Mesenchymal stem cell (in vitro differentiated cells and primary cell): ENCODE results near the gene ABCB8.

Experiments used
- DNase-seq: peaks from one replicate; pipeline ENCODE4 v3.0.0-alpha.2; 2013
- H2AFZ ChIP-seq: one replicate; pipeline ENCODE4 v1.6.1; 2013; ENCODE audit warnings: low read depth, mild to moderate bottlenecking, control low read depth, inconsistent platforms, low read length, moderate library complexity
- H2AK5ac ChIP-seq: 2 replicates; pipeline ENCODE4 v1.6.1; 2013; ENCODE audit warnings: low read length, moderate library complexity, mild to moderate bottlenecking, inconsistent platforms; ENCODE audit not compliant: severe bottlenecking
- H2BK120ac ChIP-seq: one replicate; pipeline ENCODE4 v1.6.1; 2013; ENCODE audit warnings: low read depth, mild to moderate bottlenecking, inconsistent platforms, low read length, moderate library complexity
- H2BK12ac ChIP-seq, 2 experiments: one replicate each; pipeline ENCODE4 v1.6.1; 2013; ENCODE audit warnings: inconsistent platforms in 2 of 2, low read length in 2 of 2, mild to moderate bottlenecking in 2 of 2, moderate library complexity in 2 of 2, control low read depth in 1 of 2
- H2BK15ac ChIP-seq: one replicate; pipeline ENCODE4 v1.6.1; 2013; ENCODE audit warnings: mild to moderate bottlenecking, low read depth, inconsistent platforms; ENCODE audit not compliant: poor library complexity, severe bottlenecking
- H2BK5ac ChIP-seq: 2 replicates; pipeline ENCODE4 v1.6.1; 2013; ENCODE audit warnings: low read depth, mild to moderate bottlenecking, low read length, control low read depth, inconsistent platforms; ENCODE audit not compliant: poor library complexity, severe bottlenecking
- H3K14ac ChIP-seq, 2 experiments: one replicate each; pipeline ENCODE4 v1.6.1; 2013; ENCODE audit warnings: inconsistent platforms in 2 of 2, low read length in 2 of 2, control low read depth in 1 of 2, mild to moderate bottlenecking in 1 of 2, moderate library complexity in 1 of 2
- H3K18ac ChIP-seq, 2 experiments: one replicate each; pipeline ENCODE4 v1.6.1; 2013; ENCODE audit warnings: inconsistent platforms in 2 of 2, low read length in 2 of 2, control low read depth in 1 of 2, low read depth in 1 of 2, mild to moderate bottlenecking in 1 of 2
- H3K23ac ChIP-seq, 2 experiments: one replicate each; pipeline ENCODE4 v1.6.1; 2013; ENCODE audit warnings: inconsistent platforms in 2 of 2, low read length in 2 of 2, mild to moderate bottlenecking in 2 of 2, moderate library complexity in 2 of 2, control low read depth in 1 of 2
- H3K27ac ChIP-seq: 2 replicates; pipeline ENCODE4 v1.5.1; 2013; ENCODE audit warnings: mild to moderate bottlenecking, moderate library complexity, low read length, control low read depth, inconsistent platforms; ENCODE audit not compliant: poor library complexity, severe bottlenecking
- H3K27me3 ChIP-seq, 2 experiments: 2 replicates each; pipeline versions ENCODE4 v1.6.1 to v1.7.0; 2013; ENCODE audit warnings: low read length in 2 of 2, mild to moderate bottlenecking in 2 of 2, moderate library complexity in 2 of 2, control low read depth in 1 of 2, inconsistent platforms in 1 of 2; ENCODE audit not compliant: control insufficient read depth in 1 of 2, insufficient read depth in 1 of 2
- H3K36me3 ChIP-seq, 2 experiments: 2 replicates each; pipeline versions ENCODE4 v1.6.1 to v1.7.0; 2013; ENCODE audit warnings: low read length in 2 of 2, control low read depth in 1 of 2, inconsistent platforms in 1 of 2, low read depth in 1 of 2, mild to moderate bottlenecking in 1 of 2; ENCODE audit not compliant: insufficient read depth in 2 of 2, control insufficient read depth in 1 of 2
- H3K4ac ChIP-seq, 2 experiments: one replicate each; pipeline ENCODE4 v1.6.1; 2013; ENCODE audit warnings: inconsistent platforms in 2 of 2, low read length in 2 of 2, mild to moderate bottlenecking in 2 of 2, moderate library complexity in 2 of 2, control low read depth in 1 of 2, low read depth in 1 of 2
- H3K4me1 ChIP-seq: 2 replicates; pipeline ENCODE4 v1.6.1; 2013; ENCODE audit warnings: low read depth, low read length, control low read depth; ENCODE audit not compliant: control insufficient read depth, insufficient read depth
- H3K4me2 ChIP-seq: 2 replicates; pipeline ENCODE4 v1.6.1; 2013; ENCODE audit warnings: low read length, mild to moderate bottlenecking, inconsistent platforms; ENCODE audit not compliant: poor library complexity, severe bottlenecking
- H3K4me3 ChIP-seq, 2 experiments: 2 replicates each; pipeline versions ENCODE4 v1.5.1 to v1.7.0; 2013; ENCODE audit warnings: low read length in 2 of 2, mild to moderate bottlenecking in 2 of 2, control low read depth in 1 of 2, low read depth in 1 of 2; ENCODE audit not compliant: insufficient read depth in 1 of 2
- H3K79me1 ChIP-seq: replicated peaks from 2 replicates; pipeline ENCODE4 v1.6.1; 2013; ENCODE audit warnings: mild to moderate bottlenecking, control low read depth, low read length, inconsistent platforms; ENCODE audit not compliant: poor library complexity, severe bottlenecking
- H3K9ac ChIP-seq: 2 replicates; pipeline ENCODE4 v1.7.0; 2013; ENCODE audit warnings: mild to moderate bottlenecking, low read length, moderate library complexity
- H3K9me3 ChIP-seq: 2 replicates; pipeline ENCODE4 v1.7.0; 2013; ENCODE audit warnings: mild to moderate bottlenecking, low read length; ENCODE audit not compliant: control insufficient read depth
- H4K8ac ChIP-seq: one replicate; pipeline ENCODE4 v1.6.1; 2013; ENCODE audit warnings: inconsistent platforms, mild to moderate bottlenecking, low read length, moderate library complexity
- H4K91ac ChIP-seq: one replicate; pipeline ENCODE4 v1.6.1; 2013; ENCODE audit warnings: mild to moderate bottlenecking, low read length, inconsistent platforms
- WGBS: methylation state at CpG from one replicate; pipeline ENCODE4 v1.1.7; 2013; ENCODE audit warnings: mixed read lengths; 5-methylcytosine and 5-hydroxymethylcytosine counted together

Gene ABCB8

GRCh38 chr7:151007469-151007898 is 20.8 kb upstream of the ABCB8 start:
- no peak overlapping the region for H3K9ac ChIP-seq
- DNase-seq, result no peak
- peak overlapping the region; percentile 6 for H2BK15ac ChIP-seq
- no peak overlapping the region for H3K27ac ChIP-seq
- no peak overlapping the region for H3K4me2 ChIP-seq
- H3K79me1 ChIP-seq, result no peaks in the 10 kb centered on the region
- H3K4ac ChIP-seq, result peak overlapping the region; percentile 57 to 69
- peak overlapping the region; percentile 58 for H4K8ac ChIP-seq
- no peaks in the 10 kb centered on the region for H3K9me3 ChIP-seq
- H2BK5ac ChIP-seq, result no peak overlapping the region
- peak overlapping the region; percentile 15 for H2BK120ac ChIP-seq
- peaks cover 22% of the 10 kb centered on the region for H3K4me1 ChIP-seq
- peak overlapping the region; percentile 91 for H4K91ac ChIP-seq
- H3K18ac ChIP-seq, result peak overlapping the region; percentile 4 to 86
- peak overlapping the region; percentile 43 to 81 for H2BK12ac ChIP-seq
- no peak overlapping the region for H2AK5ac ChIP-seq
- H3K23ac ChIP-seq, result no peak overlapping the region
- no peak overlapping the region for H3K4me3 ChIP-seq
- no peaks in the 10 kb centered on the region for H3K36me3 ChIP-seq
- H3K14ac ChIP-seq, result peak overlapping the region in 1 of 2 experiments; percentile 68
- peak overlapping the region; percentile 90 for H2AFZ ChIP-seq
- H3K27me3 ChIP-seq, result peaks cover 43 to 52% of the 10 kb centered on the region in 2 experiments
- WGBS, result 49% methylated on average over 7 of the region's 7 CpGs

GRCh38 chr7:151008143-151008510 is 20.1 kb upstream of the ABCB8 start:
- H3K9ac ChIP-seq, result peak overlapping the region; percentile 52
- H3K4me1 ChIP-seq, result peaks cover 22% of the 10 kb centered on the region
- no peaks in the 10 kb centered on the region for H3K79me1 ChIP-seq
- H2BK5ac ChIP-seq, result no peak overlapping the region
- no peaks in the 10 kb centered on the region for H3K36me3 ChIP-seq
- peak overlapping the region in 1 of 2 experiments; percentile 76 for H3K4me3 ChIP-seq
- H3K9me3 ChIP-seq, result no peaks in the 10 kb centered on the region
- no peak overlapping the region for H2BK12ac ChIP-seq
- no peak overlapping the region for H2AK5ac ChIP-seq
- H2AFZ ChIP-seq, result peak overlapping the region; percentile 29
- peak overlapping the region in 1 of 2 experiments; percentile 51 for H3K14ac ChIP-seq
- DNase-seq, result peak; percentile 54
- no peak overlapping the region for H3K27ac ChIP-seq
- 25% methylated on average over 7 of the region's 11 CpGs for WGBS
- no peak overlapping the region for H3K4ac ChIP-seq
- no peak overlapping the region for H3K4me2 ChIP-seq
- H4K8ac ChIP-seq, result no peak overlapping the region
- peaks cover 45 to 54% of the 10 kb centered on the region in 2 experiments for H3K27me3 ChIP-seq
- no peak overlapping the region for H2BK120ac ChIP-seq
- H2BK15ac ChIP-seq, result no peak overlapping the region
- peak overlapping the region; percentile 45 for H4K91ac ChIP-seq
- H3K23ac ChIP-seq, result peak overlapping the region in 1 of 2 experiments; percentile 27
- H3K18ac ChIP-seq, result peak overlapping the region; percentile 3 to 23

GRCh38 chr7:151008511-151009323 is 19.5 kb upstream of the ABCB8 start:
- Histone ChIP-seq H3K4me3 (peak overlapping the region in 1 of 2 experiments; percentile 76), H3K36me3 (no peaks in the 10 kb centered on the region), H3K18ac (peak overlapping the region; percentile 17 to 28), H3K9ac (peak overlapping the region; percentile 68), H3K4ac (peak overlapping the region in 1 of 2 experiments; percentile 0), H2BK12ac (peak overlapping the region; percentile 25 to 69), H3K27me3 (peaks cover 43 to 48% of the 10 kb centered on the region in 2 experiments), H3K27ac (no peak overlapping the region), H3K14ac (no peak overlapping the region), H4K8ac (peak overlapping the region; percentile 52), H2AK5ac (no peak overlapping the region), H2BK5ac (no peak overlapping the region), H3K9me3 (no peaks in the 10 kb centered on the region), H3K4me1 (peaks cover 21% of the 10 kb centered on the region), H3K23ac (no peak overlapping the region), H2BK120ac (no peak overlapping the region), H2AFZ (peak overlapping the region; percentile 29), H4K91ac (peak overlapping the region; percentile 9), H2BK15ac (peak overlapping the region; percentile 55), H3K79me1 (no peaks in the 10 kb centered on the region), H3K4me2 (no peak overlapping the region)
- DNase-seq, result no peak
- WGBS, result 62% methylated on average over 40 of the region's 40 CpGs

GRCh38 chr7:151009327-151010036 is 18.8 kb upstream of the ABCB8 start:
- Histone ChIP-seq H3K4me1 (peaks cover 21% of the 10 kb centered on the region), H3K79me1 (no peaks in the 10 kb centered on the region), H3K9me3 (no peaks in the 10 kb centered on the region), H3K14ac (no peak overlapping the region), H2BK120ac (peak overlapping the region; percentile 91), H3K4me3 (no peak overlapping the region), H2AFZ (no peak overlapping the region), H3K27me3 (peaks cover 43 to 47% of the 10 kb centered on the region in 2 experiments), H2BK15ac (peak overlapping the region; percentile 15), H4K91ac (peak overlapping the region; percentile 98), H2BK5ac (no peak overlapping the region), H2AK5ac (no peak overlapping the region), H3K18ac (peak overlapping the region in 1 of 2 experiments; percentile 55), H3K4me2 (no peak overlapping the region), H3K23ac (no peak overlapping the region), H3K27ac (no peak overlapping the region), H4K8ac (peak overlapping the region; percentile 83), H2BK12ac (peak overlapping the region; percentile 91 to 92), H3K4ac (peak overlapping the region; percentile 51 to 76), H3K9ac (no peak overlapping the region), H3K36me3 (no peaks in the 10 kb centered on the region)
- DNase-seq, result no peak
- WGBS, result 81% methylated on average over 21 of the region's 22 CpGs
